RPMI7951 (cell line): ENCODE data around the gene SEH1L. TPM values are rescaled to one million over a fixed set of nuclear protein-coding genes. Genes with fewer than 3 reads are reported as not detected.
A peak's percentile ranks its signal among the peaks of the same experiment; 100 is the strongest.
"Not testable (repeated sequence)": the region's sequence is repeated elsewhere in the genome, so short reads cannot be mapped to it uniquely, and the experiment has no call there.

Source experiments
- DNase-seq: peaks from one replicate; pipeline ENCODE4 v3.0.0-alpha.2; 2012; ENCODE audit warnings: low read depth
- total RNA-seq: library from RNA; depleted of rRNA; stranded (reverse); fragments of >200 nt; shearing (Covaris generic); gene quantifications from 2 replicates; pipeline ENCODE4 v1.2.3, GENCODE V29; 2014

SEH1L gene
- total RNA-seq, 1 experiment from 2014 or later: 22.0 TPM

- DNase-seq: peak; percentile 8
These were observed 4.6 kb upstream of the SEH1L start for GRCh38 chr18:12943215-12943614.

GRCh38 chr18:12944709-12945108, 3.1 kb upstream of the SEH1L start:
- DNase-seq: no peak

- DNase-seq: peak; percentile 79
These were observed 1.1 kb upstream of the SEH1L start for GRCh38 chr18:12946549-12947284.

- DNase-seq: peak; percentile 89
These were observed 416 bp downstream of the SEH1L start for GRCh38 chr18:12948050-12948804.

GRCh38 chr18:12958478-12958877, 10.7 kb downstream of the SEH1L start:
- no peak for DNase-seq

GRCh38 chr18:12960395-12960794, 12.6 kb downstream of the SEH1L start:
- no peak for DNase-seq

GRCh38 chr18:12960853-12961397, 13.1 kb downstream of the SEH1L start:
- DNase-seq: no peak

- no peak for DNase-seq
These were observed 15.3 kb downstream of the SEH1L start for GRCh38 chr18:12963069-12963468.

- DNase-seq: no peak
These were observed 20.3 kb downstream of the SEH1L start for GRCh38 chr18:12968115-12968514.

GRCh38 chr18:12968619-12969018, 20.8 kb downstream of the SEH1L start:
- no peak for DNase-seq

GRCh38 chr18:12973562-12974213, 25.9 kb downstream of the SEH1L start:
- no peak for DNase-seq

- DNase-seq: no peak
These were observed 27.7 kb downstream of the SEH1L start for GRCh38 chr18:12975488-12975887.

GRCh38 chr18:12976305-12976704, 28.5 kb downstream of the SEH1L start:
- DNase-seq: no peak

- not testable (repeated sequence) for DNase-seq
These were observed 32.3 kb downstream of the SEH1L start for GRCh38 chr18:12980065-12980464.

- no peak for DNase-seq
These were observed 41.7 kb downstream of the SEH1L start for GRCh38 chr18:12989397-12990122.

GRCh38 chr18:12990123-12990475, 42.3 kb downstream of the SEH1L start:
- DNase-seq: no peak

GRCh38 chr18:12990641-12990966, 42.8 kb downstream of the SEH1L start:
- DNase-seq: no peak

- peak; percentile 97 for DNase-seq
These were observed 43.4 kb downstream of the SEH1L start, which contains the start of gene CEP192 for GRCh38 chr18:12990967-12991820. CEP192 (plus strand) TSS chr18:12991362; CDS start chr18:12999425, 8,063 bp downstream.

GRCh38 chr18:12991821-12992179, 44.0 kb downstream of the SEH1L start:
- DNase-seq: no peak

GRCh38 chr18:12993439-12993838, 45.6 kb downstream of the SEH1L start:
- no peak for DNase-seq

- no peak for DNase-seq
These were observed 47.6 kb downstream of the SEH1L start for GRCh38 chr18:12995424-12995823.
